HG03103 (cell line): ENCODE measurements around the gene ATF6B.

ENCODE experiments used
- ATAC-seq: cut with Tn5 transposase; IDR thresholded peaks from one replicate; pipeline ENCODE4 v1.9.1; 2021; ENCODE audit warnings: low read depth; ENCODE audit not compliant: unreplicated experiment

ATF6B gene

GRCh38 chr6:32127717-32128592 is at the start of gene ATF6B:
Gene ATF6B, minus strand, starts transcription at chr6:32128246. Its CDS starts 39 bp downstream, at chr6:32128207.
- peak; percentile 74 for ATAC-seq

DNA sequence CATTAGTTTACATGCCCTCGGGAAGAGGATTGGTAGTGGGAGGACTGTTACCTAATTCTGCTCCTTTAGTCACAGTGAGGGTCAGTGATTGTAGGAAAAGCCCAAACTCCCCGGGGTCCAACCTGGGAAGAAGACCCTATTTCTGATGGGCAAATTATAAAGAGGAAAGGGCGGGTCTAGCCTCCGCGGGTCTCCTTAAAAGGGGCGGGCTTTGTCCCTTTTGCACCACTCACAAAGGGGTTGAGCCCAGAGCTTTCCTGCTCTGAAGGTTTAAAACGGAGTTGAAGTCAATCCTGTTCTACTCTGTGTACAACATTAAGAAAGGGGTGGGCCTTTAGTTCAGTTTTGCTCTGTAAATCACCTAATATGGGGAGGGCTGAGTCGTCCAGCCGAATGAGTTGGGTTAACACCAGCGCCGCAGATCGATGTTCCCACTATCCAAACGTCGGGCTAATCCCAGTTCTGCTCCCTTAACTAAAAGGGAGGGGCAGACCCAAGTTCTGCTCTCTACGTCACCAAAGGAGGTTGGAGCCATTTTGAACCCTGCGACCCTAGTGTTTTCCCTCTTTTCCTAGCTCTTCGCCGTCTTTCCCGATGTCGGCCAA is 49.2 kb upstream of the ATF6B start:
- ATAC-seq = peak; percentile 13

DNA sequence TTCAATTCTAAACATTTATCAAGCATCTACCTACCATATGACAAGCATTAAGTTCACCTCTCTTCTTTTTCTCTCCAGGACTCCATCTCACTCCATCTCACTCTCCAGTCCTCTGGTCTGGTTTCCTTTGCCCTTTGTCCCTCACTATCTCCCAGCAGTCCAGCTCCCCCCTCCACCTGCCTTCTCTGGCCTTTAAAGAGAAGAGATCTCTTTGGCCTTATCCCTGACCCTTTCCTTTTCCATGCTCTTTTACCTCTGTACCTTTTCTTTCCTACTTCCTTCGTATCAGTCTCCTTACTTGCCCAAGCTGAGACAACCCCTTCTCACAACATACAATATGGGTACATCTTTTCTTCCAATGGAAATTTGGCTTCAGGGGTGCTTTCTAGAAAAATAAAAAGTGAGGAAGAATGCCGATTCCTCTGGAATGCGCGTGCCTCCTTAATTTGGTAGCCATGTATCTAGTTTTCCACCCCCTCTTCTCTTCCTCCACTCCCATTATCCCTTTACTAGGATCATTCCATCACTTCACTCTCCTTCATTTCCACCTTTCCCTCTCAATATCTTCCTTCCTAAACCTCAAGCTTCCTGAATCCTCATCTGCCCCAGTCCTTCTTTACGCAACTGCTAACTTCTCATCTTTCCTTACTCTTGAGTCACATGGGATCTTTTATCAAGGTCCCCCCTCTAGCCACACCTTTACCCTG is 48.6 kb upstream of the ATF6B start:
- ATAC-seq = no peak

DNA sequence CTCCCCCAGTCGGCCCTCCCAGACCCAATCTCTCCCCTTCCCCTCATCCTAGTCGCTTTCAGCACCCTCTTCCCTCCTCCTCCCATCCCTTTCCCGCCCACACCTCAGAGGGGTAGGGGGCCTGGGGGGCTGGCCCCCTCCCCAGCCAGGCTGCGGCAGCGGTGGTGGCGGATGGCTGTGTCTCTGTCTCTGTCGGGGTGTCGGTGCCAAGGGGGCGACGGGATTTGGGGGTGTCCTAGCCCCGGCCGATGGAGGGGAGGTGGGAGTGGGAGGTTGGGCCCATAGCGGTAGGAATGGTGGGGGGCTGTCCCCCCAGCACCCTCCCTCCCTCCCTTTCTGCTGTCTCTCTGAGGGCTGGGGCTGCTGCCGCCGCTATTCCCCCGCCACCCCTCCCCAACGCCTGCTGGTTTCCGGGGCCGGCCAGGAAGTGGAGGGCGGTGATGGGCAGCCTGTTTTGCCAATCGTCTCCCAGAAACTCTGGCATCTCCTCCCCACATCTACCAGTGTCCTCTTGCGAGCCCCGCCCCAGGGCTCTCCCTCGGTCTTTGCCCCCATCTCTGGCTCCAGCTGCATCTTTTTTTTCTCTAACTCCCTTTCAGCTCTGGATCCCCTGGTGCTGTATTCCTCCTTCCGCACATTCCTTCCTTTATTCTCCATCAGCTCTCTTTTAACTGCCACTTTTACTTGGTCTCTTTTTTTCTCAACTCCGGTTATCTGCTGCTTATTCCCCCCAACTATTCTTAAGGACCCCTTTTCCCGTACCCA is 47.8 kb upstream of the ATF6B start, which contains the start of gene AGPAT1:
TSS of gene AGPAT1 (minus strand) at position 374 of the 765 bp plus-strand sequence. CDS start 4,588 bp downstream, outside the sequence.
- ATAC-seq = peak; percentile 39

DNA sequence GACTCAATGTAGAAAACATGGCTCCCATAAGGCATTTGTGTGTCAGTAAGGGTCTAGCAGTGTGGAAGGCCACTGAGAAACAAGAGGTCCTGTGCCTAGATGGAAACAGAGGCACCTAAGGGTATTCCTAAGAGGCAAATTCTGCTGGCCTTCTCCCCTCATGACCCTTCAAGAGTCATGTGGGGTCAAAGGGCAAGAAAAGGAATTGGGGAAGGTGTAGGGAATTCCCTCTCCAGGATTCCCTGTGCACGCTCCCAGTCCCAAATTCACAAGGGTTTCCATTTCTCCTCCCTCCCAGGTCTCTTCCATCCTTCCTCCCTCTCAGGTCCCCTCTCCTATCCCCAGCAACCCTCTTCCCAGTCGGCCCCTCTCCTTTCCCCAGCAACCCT is 47.3 kb upstream of the ATF6B start:
- ATAC-seq = no peak

DNA sequence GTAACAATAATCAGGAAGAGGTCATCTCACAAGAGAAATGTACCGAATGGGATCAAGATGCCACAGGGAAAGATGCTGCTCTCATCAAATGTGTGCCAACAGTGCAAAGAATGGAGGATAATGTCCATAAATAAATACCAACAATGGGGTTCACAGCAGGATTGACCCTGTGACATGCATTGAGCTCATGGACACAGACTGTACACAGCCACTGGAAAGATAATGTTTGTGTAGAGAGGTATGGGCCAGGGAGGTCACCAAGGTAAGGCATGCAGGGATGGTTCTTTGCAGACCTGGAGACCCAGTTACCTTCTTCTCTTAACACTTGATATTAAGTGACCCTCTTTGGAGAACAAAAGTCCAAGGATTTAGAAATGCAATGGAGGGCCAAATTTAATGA is 46.4 kb upstream of the ATF6B start:
- ATAC-seq = no peak

DNA sequence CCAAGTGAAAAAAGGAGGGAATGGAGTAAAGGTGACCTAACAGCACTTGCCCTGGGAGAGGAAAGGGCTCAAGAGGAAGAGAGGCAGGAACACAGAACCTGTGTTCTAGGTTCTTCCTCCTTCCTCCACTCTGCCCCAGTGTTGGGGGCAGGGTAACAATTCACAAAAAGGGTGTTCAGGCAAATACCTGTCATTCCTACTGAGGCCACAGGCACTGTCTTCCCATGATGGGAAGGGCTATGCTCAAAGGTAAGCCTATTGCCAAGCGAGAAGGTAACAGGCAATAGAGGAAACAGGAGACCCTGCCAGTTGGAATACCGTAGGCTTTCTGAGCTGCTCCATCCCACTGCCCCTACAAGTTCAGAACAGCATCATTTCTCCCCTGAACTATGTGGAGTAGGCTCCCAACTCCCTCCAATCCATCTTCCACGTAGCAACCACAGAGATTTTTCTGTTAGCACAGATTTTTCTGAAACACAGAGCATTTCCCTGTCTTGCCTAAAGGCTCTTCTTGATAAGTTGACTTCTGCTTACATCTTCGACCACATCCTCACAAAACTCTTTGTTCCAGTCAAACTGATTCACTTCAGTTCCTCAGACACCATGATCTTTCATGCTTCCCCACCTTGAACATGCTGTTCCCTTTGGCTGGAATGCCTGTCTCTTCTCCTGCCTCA is 45.1 kb upstream of the ATF6B start:
- no peak for ATAC-seq

DNA sequence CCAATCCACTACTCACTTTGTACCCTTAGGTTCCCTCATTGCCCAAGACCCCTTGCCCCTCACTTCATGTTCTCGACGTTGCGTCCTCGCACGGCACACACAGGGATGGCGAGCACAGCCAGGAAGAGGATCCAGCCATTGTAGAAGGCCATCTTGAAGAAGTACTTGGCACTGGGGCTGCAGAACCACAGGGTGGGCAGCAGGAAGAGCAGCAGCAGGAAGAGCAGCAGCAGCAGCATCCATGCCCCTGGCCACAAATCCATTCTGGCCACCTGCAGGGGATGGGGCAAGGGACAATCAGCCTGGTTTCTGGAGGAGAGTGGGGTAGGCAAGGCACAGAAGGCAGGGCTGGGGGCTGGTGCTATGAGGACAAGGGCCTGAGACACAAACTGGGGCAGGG is 43.2 kb upstream of the ATF6B start:
- ATAC-seq = no peak

DNA sequence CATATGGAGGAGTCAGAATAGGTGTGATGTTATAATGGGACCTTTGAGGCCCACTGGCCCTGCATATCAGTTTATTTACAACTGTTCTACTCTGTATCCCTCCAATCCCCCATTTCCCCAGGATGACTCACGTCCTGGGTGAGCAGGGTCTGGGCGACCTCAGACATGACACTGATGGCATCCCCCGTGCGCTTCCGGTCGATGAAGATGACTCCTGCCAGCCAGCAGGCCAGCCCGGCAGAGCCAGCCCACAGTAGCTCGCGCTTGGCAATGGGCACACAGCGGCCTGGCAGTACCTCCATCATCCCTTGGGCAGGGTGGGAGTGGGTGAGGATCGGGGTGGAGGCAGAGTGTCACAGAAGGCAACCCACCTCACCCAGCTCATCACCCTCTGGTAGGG is 42.2 kb upstream of the ATF6B start:
- ATAC-seq = no peak

GRCh38 chr6:32168807-32169591 is 41.0 kb upstream of the ATF6B start:
- no peak for ATAC-seq

DNA sequence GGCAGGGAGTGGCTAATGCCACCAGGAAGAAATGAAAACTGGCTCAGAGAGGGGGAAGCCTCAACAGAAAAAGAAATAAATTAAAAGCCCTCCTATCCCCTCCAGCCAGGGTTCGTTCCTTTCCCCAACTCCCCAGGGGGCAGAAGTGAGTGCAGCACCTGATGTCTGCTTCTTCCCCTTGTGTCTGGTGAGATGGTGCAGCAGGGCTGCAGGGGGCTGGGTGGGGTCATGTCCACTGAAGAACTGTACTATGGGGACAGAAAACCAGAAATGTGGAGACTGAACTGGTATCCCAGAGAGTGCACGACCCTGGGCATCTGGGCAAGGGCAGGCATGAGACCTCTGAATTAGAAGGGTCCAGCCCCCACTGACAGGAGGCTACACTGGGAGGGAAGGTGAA is 40.3 kb upstream of the ATF6B start:
- ATAC-seq = no peak

- ATAC-seq = no peak
Measured at GRCh38 chr6:32167761-32168262, 39.8 kb upstream of the ATF6B start.

DNA sequence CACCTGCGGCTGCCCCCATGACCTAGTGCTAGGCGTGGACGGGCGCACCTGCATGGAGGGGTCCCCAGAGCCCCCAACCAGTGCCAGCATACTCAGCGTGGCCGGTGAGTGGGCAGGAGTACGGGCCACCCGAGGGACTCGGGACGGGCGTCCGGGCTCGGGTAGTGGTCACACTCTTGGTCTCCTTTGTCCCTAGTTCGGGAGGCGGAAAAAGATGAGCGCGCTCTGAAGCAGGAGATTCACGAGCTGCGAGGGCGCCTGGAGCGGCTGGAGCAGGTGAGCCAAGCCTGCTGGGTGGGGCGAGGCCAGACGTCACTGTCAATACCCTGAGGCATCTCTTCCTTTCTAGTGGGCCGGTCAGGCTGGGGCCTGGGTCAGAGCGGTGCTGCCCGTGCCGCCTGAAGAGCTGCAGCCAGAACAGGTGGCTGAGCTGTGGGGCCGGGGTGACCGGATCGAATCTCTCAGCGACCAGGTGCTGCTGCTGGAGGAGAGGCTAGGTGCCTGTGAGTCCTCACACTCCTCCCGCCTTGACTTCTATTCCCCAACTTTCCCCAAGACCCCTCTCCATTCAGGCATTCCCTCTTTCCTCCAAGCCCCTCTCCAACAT is 39.2 kb upstream of the ATF6B start:
- ATAC-seq = no peak

GRCh38 chr6:32166411-32167061 is 38.5 kb upstream of the ATF6B start:
- ATAC-seq = no peak

GRCh38 chr6:32164295-32164694 is 36.2 kb upstream of the ATF6B start, which contains the start of gene EGFL8:
Gene EGFL8, plus strand, starts transcription at chr6:32164595. Its CDS starts 1,571 bp downstream, at chr6:32166166.
- no peak for ATAC-seq

- no peak for ATAC-seq
Measured at GRCh38 chr6:32163559-32164258, 35.7 kb upstream of the ATF6B start.

DNA sequence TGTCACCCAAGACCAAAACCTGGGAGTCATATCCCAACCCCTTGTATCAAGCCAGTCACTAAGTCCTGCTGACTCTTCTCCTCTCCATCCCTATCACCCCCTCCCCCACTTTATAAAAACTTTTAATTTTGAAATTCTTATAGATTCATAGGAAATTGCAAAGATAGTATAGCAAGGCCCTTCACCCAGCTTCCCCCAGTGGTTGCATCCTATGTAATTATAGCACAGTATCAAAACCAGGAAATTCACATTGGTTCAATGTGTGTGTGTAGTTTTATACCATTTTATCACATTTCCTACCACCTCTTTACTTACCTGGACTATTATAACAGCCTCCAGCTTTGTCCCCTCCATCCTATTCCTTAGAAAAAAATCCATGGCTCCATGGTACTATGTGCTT is 30.0 kb upstream of the ATF6B start:
- ATAC-seq = no peak
